Measurements from ENCODE around the gene PLCB1.

The PLCB1 gene

DNA sequence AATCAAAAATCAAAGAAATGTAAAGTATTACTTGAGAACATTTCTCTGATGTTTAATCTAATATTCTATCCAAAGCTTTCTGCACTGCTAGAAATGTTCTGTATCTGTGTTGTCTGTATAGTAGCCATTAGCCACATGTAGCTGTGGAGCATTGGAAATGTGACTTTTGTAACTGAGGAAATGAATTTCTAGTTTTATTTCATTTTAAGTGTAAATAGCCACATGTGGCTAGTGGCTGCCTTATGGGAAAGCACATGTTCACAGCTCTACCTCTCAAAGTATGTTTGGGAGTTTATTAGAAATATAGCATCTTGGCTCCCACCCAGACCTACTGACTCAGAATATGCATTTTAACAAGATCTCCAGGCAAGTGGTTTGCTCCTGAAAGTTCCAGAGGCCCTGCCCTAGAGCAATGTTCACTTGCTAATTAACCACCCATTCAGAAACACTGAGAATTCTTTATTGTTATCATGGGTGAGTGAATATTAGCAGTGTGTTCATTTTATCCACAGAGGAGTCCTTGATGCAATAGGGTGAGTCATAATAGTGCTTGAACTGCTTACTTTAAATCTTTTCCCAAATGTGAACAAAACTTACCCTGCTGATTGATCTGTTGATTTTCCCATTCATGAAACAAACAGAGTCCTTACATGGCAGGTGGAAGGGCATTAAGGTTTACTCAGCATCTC is 282.7 kb downstream of the PLCB1 start:
- no peaks in the 10 kb centered on the region for H3F3A ChIP-seq (ENCODE audit: control insufficient read depth, insufficient read depth)
- no peak overlapping the region for H3K27ac ChIP-seq (ENCODE audit: low read depth, low read length)
- H3K4me2 ChIP-seq (ENCODE audit: low read length) = no peak overlapping the region
- no peaks in the 10 kb centered on the region for H3K36me3 ChIP-seq (ENCODE audit: control insufficient read depth, low read length)
- no peak overlapping the region for H3K4me3 ChIP-seq (ENCODE audit: low read length)
- H3K4me1 ChIP-seq (ENCODE audit: control insufficient read depth, low read length) = no peaks in the 10 kb centered on the region
- TF ChIP-seq, protein P1, sequence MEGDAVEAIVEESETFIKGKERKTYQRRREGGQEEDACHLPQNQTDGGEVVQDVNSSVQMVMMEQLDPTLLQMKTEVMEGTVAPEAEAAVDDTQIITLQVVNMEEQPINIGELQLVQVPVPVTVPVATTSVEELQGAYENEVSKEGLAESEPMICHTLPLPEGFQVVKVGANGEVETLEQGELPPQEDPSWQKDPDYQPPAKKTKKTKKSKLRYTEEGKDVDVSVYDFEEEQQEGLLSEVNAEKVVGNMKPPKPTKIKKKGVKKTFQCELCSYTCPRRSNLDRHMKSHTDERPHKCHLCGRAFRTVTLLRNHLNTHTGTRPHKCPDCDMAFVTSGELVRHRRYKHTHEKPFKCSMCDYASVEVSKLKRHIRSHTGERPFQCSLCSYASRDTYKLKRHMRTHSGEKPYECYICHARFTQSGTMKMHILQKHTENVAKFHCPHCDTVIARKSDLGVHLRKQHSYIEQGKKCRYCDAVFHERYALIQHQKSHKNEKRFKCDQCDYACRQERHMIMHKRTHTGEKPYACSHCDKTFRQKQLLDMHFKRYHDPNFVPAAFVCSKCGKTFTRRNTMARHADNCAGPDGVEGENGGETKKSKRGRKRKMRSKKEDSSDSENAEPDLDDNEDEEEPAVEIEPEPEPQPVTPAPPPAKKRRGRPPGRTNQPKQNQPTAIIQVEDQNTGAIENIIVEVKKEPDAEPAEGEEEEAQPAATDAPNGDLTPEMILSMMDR (IDR thresholded peaks at IDR 0.05; ENCODE audit: low read depth, low read length, poor library complexity, severe bottlenecking) = no peak
- no peaks in the 10 kb centered on the region for H4K20me1 ChIP-seq (ENCODE audit: control insufficient read depth, insufficient read depth, low read depth, low read length)
- H3K27me3 ChIP-seq (ENCODE audit: control insufficient read depth, low read length) = no peaks in the 10 kb centered on the region
- H3K9me2 ChIP-seq (replicated peaks; ENCODE audit: control insufficient read depth, low read length) = no peaks in the 10 kb centered on the region
- no peaks in the 10 kb centered on the region for H3K9me3 ChIP-seq (ENCODE audit: control insufficient read depth, insufficient read depth, low read length)
- no peaks in the 10 kb centered on the region for H3K79me2 ChIP-seq (ENCODE audit: control insufficient read depth, low read length)

DNA sequence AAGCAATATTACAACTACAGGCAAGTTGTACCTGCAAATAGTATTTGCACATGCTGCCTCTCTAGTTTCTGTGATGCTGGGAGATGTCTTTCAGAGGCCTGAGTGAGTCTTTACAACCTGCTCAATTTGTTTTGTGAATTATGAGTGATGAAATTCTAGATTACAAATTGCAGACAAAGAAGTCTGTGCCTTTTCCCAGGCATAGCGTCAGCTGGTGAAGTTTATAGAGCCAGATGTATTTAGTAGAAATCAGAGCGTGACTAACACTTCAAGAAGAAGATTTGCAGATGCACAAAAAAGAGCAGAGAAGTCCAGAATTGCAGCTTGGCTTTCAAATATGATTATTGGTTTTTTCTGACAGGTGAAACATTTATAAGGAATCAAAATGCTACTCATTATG is 289.9 kb downstream of the PLCB1 start:
- no peak for TF ChIP-seq EZH2phosphoT487 (IDR thresholded peaks at IDR 0.05; ENCODE audit: borderline replicate concordance, low read length)
- no peak overlapping the region for H3K4me2 ChIP-seq (ENCODE audit: low read length)

DNA sequence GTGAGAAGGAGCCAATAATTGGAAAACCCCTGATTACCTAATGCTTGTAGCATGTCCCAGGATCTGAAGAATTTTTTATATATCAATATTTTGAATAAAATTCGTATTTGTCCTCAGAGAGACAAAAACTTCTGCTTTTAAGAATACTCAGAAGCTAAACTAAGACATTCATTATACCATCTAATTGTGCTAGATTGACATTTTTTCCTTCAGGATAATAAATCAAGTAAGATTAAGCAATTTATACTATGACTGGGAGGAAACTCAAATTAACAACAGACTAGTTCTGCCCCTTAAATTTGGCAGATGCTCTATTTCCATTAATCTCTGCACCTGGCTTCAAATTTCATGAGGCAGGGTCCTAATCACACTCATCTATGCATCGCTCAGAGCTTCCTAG is 291.4 kb downstream of the PLCB1 start:
- no peaks in the 10 kb centered on the region for H3K4me1 ChIP-seq (ENCODE audit: control insufficient read depth, low read length)
- no peaks in the 10 kb centered on the region for H3K27me3 ChIP-seq (ENCODE audit: control insufficient read depth, low read length)
- no peaks in the 10 kb centered on the region for H3K9me2 ChIP-seq (replicated peaks; ENCODE audit: control insufficient read depth, low read length)
- H3K27ac ChIP-seq (ENCODE audit: low read depth, low read length) = no peak overlapping the region
- no peaks in the 10 kb centered on the region for H3K79me2 ChIP-seq (ENCODE audit: control insufficient read depth, low read length)
- H3K36me3 ChIP-seq (ENCODE audit: control insufficient read depth, low read length) = no peaks in the 10 kb centered on the region
- H3K9me3 ChIP-seq (ENCODE audit: control insufficient read depth, insufficient read depth, low read length) = no peaks in the 10 kb centered on the region
- H3F3A ChIP-seq (ENCODE audit: control insufficient read depth, insufficient read depth) = no peaks in the 10 kb centered on the region
- H4K20me1 ChIP-seq (ENCODE audit: control insufficient read depth, insufficient read depth, low read depth, low read length) = no peaks in the 10 kb centered on the region
- no peak overlapping the region for H3K4me2 ChIP-seq (ENCODE audit: low read length)
- H3K4me3 ChIP-seq (ENCODE audit: low read length) = no peak overlapping the region
- no peak for TF ChIP-seq EZH2phosphoT487 (IDR thresholded peaks at IDR 0.05; ENCODE audit: borderline replicate concordance, low read length)
- TF ChIP-seq, protein P1 (IDR thresholded peaks at IDR 0.05; ENCODE audit: low read depth, low read length, poor library complexity, severe bottlenecking) = no peak

More for the DNA sequence above, 289.9 kb downstream of the PLCB1 start:
- no peaks in the 10 kb centered on the region for H3K27me3 ChIP-seq (ENCODE audit: control insufficient read depth, low read length)
- no peaks in the 10 kb centered on the region for H3F3A ChIP-seq (ENCODE audit: control insufficient read depth, insufficient read depth)
- no peak overlapping the region for H3K27ac ChIP-seq (ENCODE audit: low read depth, low read length)
- no peaks in the 10 kb centered on the region for H4K20me1 ChIP-seq (ENCODE audit: control insufficient read depth, insufficient read depth, low read depth, low read length)
- no peak overlapping the region for H3K4me3 ChIP-seq (ENCODE audit: low read length)
- H3K79me2 ChIP-seq (ENCODE audit: control insufficient read depth, low read length) = no peaks in the 10 kb centered on the region
- H3K9me3 ChIP-seq (ENCODE audit: control insufficient read depth, insufficient read depth, low read length) = no peaks in the 10 kb centered on the region
- H3K9me2 ChIP-seq (replicated peaks; ENCODE audit: control insufficient read depth, low read length) = no peaks in the 10 kb centered on the region
- no peaks in the 10 kb centered on the region for H3K36me3 ChIP-seq (ENCODE audit: control insufficient read depth, low read length)
- H3K4me1 ChIP-seq (ENCODE audit: control insufficient read depth, low read length) = no peaks in the 10 kb centered on the region

- H3K4me3 ChIP-seq (ENCODE audit: low read length) = no peak overlapping the region
- no peaks in the 10 kb centered on the region for H3K9me3 ChIP-seq (ENCODE audit: control insufficient read depth, insufficient read depth, low read length)
- H4K20me1 ChIP-seq (ENCODE audit: control insufficient read depth, insufficient read depth, low read depth, low read length) = no peaks in the 10 kb centered on the region
- H3K27me3 ChIP-seq (ENCODE audit: control insufficient read depth, low read length) = no peaks in the 10 kb centered on the region
- H3K36me3 ChIP-seq (ENCODE audit: control insufficient read depth, low read length) = no peaks in the 10 kb centered on the region
- no peaks in the 10 kb centered on the region for H3K4me1 ChIP-seq (ENCODE audit: control insufficient read depth, low read length)
- no peaks in the 10 kb centered on the region for H3K9me2 ChIP-seq (replicated peaks; ENCODE audit: control insufficient read depth, low read length)
- no peaks in the 10 kb centered on the region for H3K79me2 ChIP-seq (ENCODE audit: control insufficient read depth, low read length)
- H3K4me2 ChIP-seq (ENCODE audit: low read length) = no peak overlapping the region
- H3F3A ChIP-seq (ENCODE audit: control insufficient read depth, insufficient read depth) = no peaks in the 10 kb centered on the region
- TF ChIP-seq EZH2phosphoT487 (IDR thresholded peaks at IDR 0.05; ENCODE audit: borderline replicate concordance, low read length) = no peak
- TF ChIP-seq, protein P1 (IDR thresholded peaks at IDR 0.05; ENCODE audit: low read depth, low read length, poor library complexity, severe bottlenecking) = no peak
- H3K27ac ChIP-seq (ENCODE audit: low read depth, low read length) = no peak overlapping the region
Observed at GRCh38 chr20:8424010-8424409, 291.9 kb downstream of the PLCB1 start.
